PC-3 (cell line): ENCODE data around the gene FRMPD2. TPM values are rescaled to one million over a fixed set of nuclear protein-coding genes. Genes with fewer than 3 reads are reported as not detected.

Experiments
- ATAC-seq: fragments of 200-7000 bp; cut with Tn5 transposase; 2 replicates; pipeline ENCODE4 v1.9.1; 2020; ENCODE audit warnings: mild to moderate bottlenecking, moderate library complexity
- BruUV-seq: library from RNA; stranded (reverse); fragments of 400-500 nt; replicated peaks from 2 replicates; lab custom pipeline; 2021; lab: Mats Ljungman, UMichigan
- CTCF ChIA-PET: fragments of 300-600 bp; sonication (Branson Sonifier 250); formaldehyde crosslinking; loops from one replicate; lab custom pipeline; 2022; ENCODE audit warnings: antibody characterized with exemption; lab: Charles Lee
- POLR2A ChIA-PET: fragments of 300-600 bp; sonication (Branson Sonifier 250); formaldehyde crosslinking; loops from one replicate; lab custom pipeline; 2022; ENCODE audit warnings: antibody characterized with exemption; ENCODE audit not compliant: unreplicated experiment; lab: Charles Lee
- DNase-seq: peaks from one replicate; pipeline ENCODE4 v3.0.0-alpha.2; 2015
- H2AFZ ChIP-seq: fragments of 300-600 bp; sonication (generic); 2 replicates; pipeline ENCODE4 v1.6.0; 2016; ENCODE audit warnings: antibody characterized with exemption, low read length
- H3F3A ChIP-seq: fragments of 300-600 bp; sonication (generic); one replicate; pipeline ENCODE4 v1.6.0; 2017; ENCODE audit warnings: antibody characterized with exemption, low read length, control low read depth, mild to moderate bottlenecking; ENCODE audit not compliant: unreplicated experiment
- H3K27ac ChIP-seq: fragments of 300-600 bp; sonication (generic); 2 replicates; pipeline ENCODE4 v1.5.1; 2016; ENCODE audit warnings: mild to moderate bottlenecking, low read length
- H3K27me3 ChIP-seq: fragments of 300-600 bp; sonication (generic); 2 replicates; pipeline ENCODE4 v1.6.1; 2016; ENCODE audit warnings: low read length, mixed read lengths
- H3K36me3 ChIP-seq: fragments of 300-600 bp; sonication (generic); 2 replicates; pipeline ENCODE4 v1.6.1; 2016; ENCODE audit warnings: low read depth, mixed run types, low read length, mixed read lengths
- H3K4me1 ChIP-seq: fragments of 300-600 bp; sonication (generic); 2 replicates; pipeline ENCODE4 v1.5.1; 2016; ENCODE audit warnings: low read length; ENCODE audit not compliant: insufficient read depth
- H3K4me2 ChIP-seq: fragments of 300-600 bp; sonication (generic); 2 replicates; pipeline ENCODE4 v1.6.0; 2016; ENCODE audit warnings: low read length
- H3K4me3 ChIP-seq: fragments of 300-600 bp; sonication (generic); 2 replicates; pipeline ENCODE4 v1.5.1; 2016; ENCODE audit warnings: mild to moderate bottlenecking, low read length, mixed read lengths
- H3K79me2 ChIP-seq: fragments of 300-600 bp; sonication (generic); 2 replicates; pipeline ENCODE4 v1.6.1; 2017; ENCODE audit warnings: low read length, mixed read lengths
- H3K9ac ChIP-seq: fragments of 300-600 bp; sonication (generic); 2 replicates; pipeline ENCODE4 v1.6.0; 2016; ENCODE audit warnings: mild to moderate bottlenecking, low read length
- H3K9me2 ChIP-seq: fragments of 300-600 bp; sonication (generic); replicated peaks from 2 replicates; pipeline ENCODE4 v1.6.1; 2016; ENCODE audit warnings: mixed run types, low read length, mixed read lengths
- H3K9me3 ChIP-seq: fragments of 300-600 bp; sonication (generic); 2 replicates; pipeline ENCODE4 v1.6.1; 2016; ENCODE audit warnings: low read length, mixed read lengths
- H4K20me1 ChIP-seq: fragments of 300-600 bp; sonication (generic); 2 replicates; pipeline ENCODE4 v1.6.1; 2016; ENCODE audit warnings: low read length, mixed read lengths
- EZH2 ChIP-seq: fragments of 300-600 bp; sonication (generic); IDR thresholded peaks from one replicate; pipeline ENCODE4 v1.6.1; 2017; ENCODE audit warnings: antibody characterized with exemption, mild to moderate bottlenecking, low read length; ENCODE audit not compliant: unreplicated experiment
- EZH2phosphoT487 ChIP-seq: fragments of 300-600 bp; sonication (generic); IDR thresholded peaks from 2 replicates; pipeline ENCODE4 v1.6.1; 2018; ENCODE audit warnings: mild to moderate bottlenecking, antibody characterized with exemption, low read length, borderline replicate concordance
- intact Hi-C: fragments of 100-400 bp; cut with micrococcal nuclease; formaldehyde crosslinking; loops from 2 replicates; pipeline ENCODE4 v1.9.0; 2023
- total RNA-seq: library from RNA; depleted of rRNA; stranded (reverse); fragments of >200 nt; gene quantifications from 2 replicates; pipeline ENCODE4 v1.2.3, GENCODE V29; 2014
- TF ChIP-seq, protein P1 (sequence below): fragments of 300-600 bp; sonication (generic); conservative IDR thresholded peaks from 2 replicates; pipeline ENCODE4 v1.5.1; 2017; ENCODE audit warnings: antibody characterized with exemption, low read depth, mild to moderate bottlenecking, low read length

The FRMPD2 gene
- total RNA-seq, 1 experiment from 2014 or later: 0.11 TPM

DNA sequence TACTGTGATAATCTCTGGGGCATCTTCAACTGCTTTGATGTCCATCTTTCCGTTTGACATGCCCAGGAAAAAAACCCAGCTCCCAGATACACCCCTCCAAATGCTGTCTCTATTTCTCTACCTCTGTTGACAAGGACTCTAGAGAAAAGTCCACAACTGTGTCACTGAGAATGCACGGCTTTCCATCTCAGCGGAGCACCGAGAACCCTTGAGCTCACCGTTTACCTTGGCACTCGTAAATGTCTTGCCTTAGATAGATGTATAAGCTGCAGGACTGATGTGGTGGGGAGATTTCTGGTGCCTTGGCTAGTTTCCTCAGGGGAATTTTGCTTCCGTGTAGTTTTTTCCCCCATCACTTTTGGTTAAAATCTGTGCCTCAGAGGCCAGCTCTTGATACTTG, 24.6 kb upstream of the FRMPD2 start:
- Histone ChIP-seq H2AFZ (no peak overlapping the region), H3K9ac (no peak overlapping the region), H4K20me1 (no peaks in the 10 kb centered on the region), H3K4me1 (no peaks in the 10 kb centered on the region), H3K9me2 (no peaks in the 10 kb centered on the region), H3K27ac (no peak overlapping the region), H3K4me2 (no peak overlapping the region), H3K36me3 (no peaks in the 10 kb centered on the region), H3K4me3 (no peak overlapping the region), H3K27me3 (no peaks in the 10 kb centered on the region), H3K9me3 (no peaks in the 10 kb centered on the region), H3F3A (no peaks in the 10 kb centered on the region), H3K79me2 (no peaks in the 10 kb centered on the region)
- ATAC-seq: no peak
- intact Hi-C loops: no loop called here
- POLR2A ChIA-PET: no interaction called here
- DNase-seq: no peak
- no TSS peak for BruUV-seq
- CTCF ChIA-PET: no interaction called here
- TF ChIP-seq EZH2: no peak
- TF ChIP-seq, protein P1, sequence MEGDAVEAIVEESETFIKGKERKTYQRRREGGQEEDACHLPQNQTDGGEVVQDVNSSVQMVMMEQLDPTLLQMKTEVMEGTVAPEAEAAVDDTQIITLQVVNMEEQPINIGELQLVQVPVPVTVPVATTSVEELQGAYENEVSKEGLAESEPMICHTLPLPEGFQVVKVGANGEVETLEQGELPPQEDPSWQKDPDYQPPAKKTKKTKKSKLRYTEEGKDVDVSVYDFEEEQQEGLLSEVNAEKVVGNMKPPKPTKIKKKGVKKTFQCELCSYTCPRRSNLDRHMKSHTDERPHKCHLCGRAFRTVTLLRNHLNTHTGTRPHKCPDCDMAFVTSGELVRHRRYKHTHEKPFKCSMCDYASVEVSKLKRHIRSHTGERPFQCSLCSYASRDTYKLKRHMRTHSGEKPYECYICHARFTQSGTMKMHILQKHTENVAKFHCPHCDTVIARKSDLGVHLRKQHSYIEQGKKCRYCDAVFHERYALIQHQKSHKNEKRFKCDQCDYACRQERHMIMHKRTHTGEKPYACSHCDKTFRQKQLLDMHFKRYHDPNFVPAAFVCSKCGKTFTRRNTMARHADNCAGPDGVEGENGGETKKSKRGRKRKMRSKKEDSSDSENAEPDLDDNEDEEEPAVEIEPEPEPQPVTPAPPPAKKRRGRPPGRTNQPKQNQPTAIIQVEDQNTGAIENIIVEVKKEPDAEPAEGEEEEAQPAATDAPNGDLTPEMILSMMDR: no peak
- TF ChIP-seq EZH2phosphoT487: no peak

DNA sequence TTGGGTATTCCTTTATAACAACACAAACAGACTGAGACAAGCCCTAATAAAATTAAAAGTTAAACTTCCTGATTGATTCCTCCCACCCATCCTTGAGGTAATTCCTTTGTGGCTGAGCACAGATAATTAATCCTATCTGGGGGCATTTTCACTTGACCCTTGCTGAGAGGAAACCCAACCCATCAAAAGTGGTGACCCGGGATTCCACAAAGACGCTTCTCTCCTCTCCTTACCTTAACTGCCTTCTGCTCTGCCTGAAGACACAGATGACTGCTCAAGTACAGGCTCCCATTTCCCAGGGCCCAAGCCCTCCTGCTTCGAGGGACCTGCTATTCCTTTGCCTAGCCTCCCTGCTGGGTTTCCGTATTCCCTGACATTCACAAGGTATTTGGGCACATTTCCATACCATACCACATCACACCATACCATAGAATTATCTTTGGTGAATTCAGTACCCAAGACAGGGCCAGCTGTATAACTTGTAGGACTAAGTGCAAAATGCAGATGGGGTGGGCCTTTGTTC, 22.1 kb upstream of the FRMPD2 start:
- intact Hi-C loops: no loop called here
- H3K79me2 ChIP-seq: no peaks in the 10 kb centered on the region
- H3K27me3 ChIP-seq: no peaks in the 10 kb centered on the region
- no peak overlapping the region for H3K4me2 ChIP-seq
- DNase-seq (no peak), ATAC-seq (no peak)
- CTCF ChIA-PET: no interaction called here
- H3K4me1 ChIP-seq: no peaks in the 10 kb centered on the region
- H4K20me1 ChIP-seq: no peaks in the 10 kb centered on the region
- no TSS peak for BruUV-seq
- H3K36me3 ChIP-seq: no peaks in the 10 kb centered on the region
- TF ChIP-seq EZH2 (no peak), EZH2phosphoT487 (no peak)
- TF ChIP-seq, protein P1: no peak
- no peaks in the 10 kb centered on the region for H3F3A ChIP-seq
- no peak overlapping the region for H3K4me3 ChIP-seq
- H2AFZ ChIP-seq: no peak overlapping the region
- H3K9ac ChIP-seq: no peak overlapping the region
- no peak overlapping the region for H3K27ac ChIP-seq
- H3K9me3 ChIP-seq: no peaks in the 10 kb centered on the region
- POLR2A ChIA-PET: no interaction called here
- H3K9me2 ChIP-seq: no peaks in the 10 kb centered on the region

DNA sequence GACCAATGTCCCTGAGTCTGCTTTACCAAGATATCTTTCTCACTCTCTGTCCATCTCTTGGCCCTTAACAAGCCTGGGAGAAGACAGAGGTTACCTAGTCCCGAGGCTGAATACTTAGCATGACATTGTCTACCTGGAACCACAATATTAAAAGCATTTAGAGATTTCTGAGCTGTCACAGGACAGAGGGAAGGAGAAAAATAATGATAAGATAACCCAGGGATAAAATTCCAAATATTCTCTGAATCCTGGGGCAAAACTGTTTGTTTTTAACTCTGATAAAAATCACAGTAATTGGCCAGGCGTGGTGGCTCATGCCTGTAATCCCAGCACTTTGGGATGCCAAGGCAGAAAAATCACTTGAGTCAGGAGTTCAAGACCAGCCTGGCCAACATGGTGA, 19.9 kb upstream of the FRMPD2 start:
- no TSS peak for BruUV-seq
- ATAC-seq (no peak), DNase-seq (no peak)
- H4K20me1 ChIP-seq: no peaks in the 10 kb centered on the region
- H3K27ac ChIP-seq: no peak overlapping the region
- no peaks in the 10 kb centered on the region for H3K36me3 ChIP-seq
- H2AFZ ChIP-seq: no peak overlapping the region
- H3K79me2 ChIP-seq: no peaks in the 10 kb centered on the region
- TF ChIP-seq, protein P1: no peak
- TF ChIP-seq EZH2: no peak
- no peak for TF ChIP-seq EZH2phosphoT487
- no peaks in the 10 kb centered on the region for H3K27me3 ChIP-seq
- no peaks in the 10 kb centered on the region for H3F3A ChIP-seq
- no peaks in the 10 kb centered on the region for H3K9me3 ChIP-seq
- H3K4me2 ChIP-seq: no peak overlapping the region
- ChIA-PET POLR2A (no interaction called here), CTCF (no interaction called here)
- no peaks in the 10 kb centered on the region for H3K9me2 ChIP-seq
- no peak overlapping the region for H3K4me3 ChIP-seq
- no peaks in the 10 kb centered on the region for H3K4me1 ChIP-seq
- intact Hi-C loops: no loop called here
- no peak overlapping the region for H3K9ac ChIP-seq
